IPS-NIHi11 (cell line): ENCODE data around the gene ACTR1A.
"Not testable (repeated sequence)": the region's sequence is repeated elsewhere in the genome, so short reads cannot be mapped to it uniquely, and the experiment has no call there.

Experiments
- DNase-seq: peaks from one replicate; pipeline ENCODE4 v3.0.0; 2012; ENCODE audit warnings: mixed read lengths, low spot score

ACTR1A gene

DNA sequence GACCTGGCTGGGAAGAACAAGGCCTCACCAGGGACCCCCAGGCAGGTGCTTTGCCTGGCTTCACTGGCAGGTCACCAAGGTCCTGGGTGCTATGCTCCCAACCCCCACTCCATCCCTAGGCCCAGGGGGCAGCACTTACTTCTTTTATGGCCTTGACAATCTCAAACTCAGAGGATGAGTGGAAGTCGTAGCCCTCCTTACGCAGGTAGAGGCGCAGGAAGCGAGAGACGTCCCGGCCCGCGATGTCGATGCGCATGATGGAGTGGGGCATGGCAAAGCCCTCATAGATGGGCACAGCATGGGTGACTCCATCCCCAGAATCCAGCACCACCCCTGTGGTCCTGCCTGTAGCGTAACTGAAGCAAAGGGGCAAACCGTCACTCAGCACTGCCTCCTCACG lies 18.5 kb downstream of the ACTR1A start:
- DNase-seq = no peak

GRCh38 chr10:102480396-102480795 lies 22.1 kb downstream of the ACTR1A start:
- no peak for DNase-seq

GRCh38 chr10:102479651-102480050 lies 22.9 kb downstream of the ACTR1A start:
- no peak for DNase-seq

DNA sequence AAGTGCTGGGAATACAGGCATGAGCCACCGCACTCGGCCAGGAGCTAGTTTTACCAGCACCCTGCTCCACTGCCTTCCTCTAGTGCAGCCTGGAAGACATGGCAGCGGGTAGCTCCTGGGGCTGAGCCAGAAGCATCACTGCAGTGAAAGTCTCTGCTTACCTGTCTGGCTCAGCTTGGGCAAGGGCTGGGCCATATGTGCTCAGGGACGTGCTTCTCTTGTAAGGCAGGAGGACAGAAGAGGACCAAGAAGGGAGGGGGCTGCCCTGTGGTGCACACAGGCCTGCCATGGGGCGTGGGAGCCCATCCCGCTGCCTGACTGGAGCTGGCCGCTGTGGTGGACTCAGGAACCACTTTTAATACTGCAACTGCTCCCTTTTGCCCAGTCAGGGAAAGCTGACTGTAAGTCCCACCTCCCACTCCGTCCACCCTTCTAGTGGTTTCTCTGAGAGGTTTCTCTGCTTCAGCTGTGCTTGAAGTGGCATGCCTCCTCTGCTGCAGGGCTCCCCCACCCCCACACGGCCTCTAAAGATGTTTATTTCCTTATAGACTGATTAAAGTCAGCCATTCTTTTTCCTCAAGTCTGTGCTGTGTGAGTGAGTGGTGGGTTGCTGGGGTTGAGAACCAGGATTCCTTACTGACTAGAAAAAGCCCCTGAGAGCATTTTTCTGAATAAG lies 25.9 kb downstream of the ACTR1A start:
- DNase-seq = no peak

DNA sequence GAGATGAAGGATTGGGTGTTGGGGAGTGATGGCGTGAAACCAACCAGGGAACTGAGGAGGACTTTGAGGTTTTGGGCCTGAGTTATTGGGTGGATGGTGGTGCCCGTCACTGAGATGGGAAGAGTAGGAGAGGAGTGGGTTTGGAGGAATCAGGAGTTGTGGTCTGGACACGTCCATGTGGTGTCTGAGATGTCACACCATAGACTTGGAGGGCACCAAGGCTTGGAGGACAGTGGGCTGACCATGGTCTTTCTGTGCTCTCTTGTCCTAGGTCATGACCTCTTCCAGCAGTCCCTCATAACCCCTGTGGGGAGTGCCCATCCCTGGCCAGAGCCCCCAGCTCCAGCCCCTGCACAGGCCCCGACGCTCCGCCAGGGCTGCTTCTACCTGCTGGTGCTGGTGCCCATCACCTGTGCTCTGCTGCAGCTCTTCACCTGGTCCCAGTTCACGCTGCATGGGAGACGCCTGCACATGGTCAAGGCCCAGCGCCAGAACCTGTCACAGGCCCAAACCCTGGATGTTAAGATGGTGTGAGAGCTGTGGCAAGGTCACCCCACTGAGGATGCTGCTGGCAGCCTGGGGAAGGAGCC lies 27.0 kb downstream of the ACTR1A start:
- DNase-seq = no peak

- DNase-seq = no peak
These were observed 28.8 kb downstream of the ACTR1A start for GRCh38 chr10:102473445-102474331.

- DNase-seq = no peak
These were observed 31.6 kb downstream of the ACTR1A start for GRCh38 chr10:102470579-102471546.

- no peak for DNase-seq
These were observed 33.8 kb downstream of the ACTR1A start for GRCh38 chr10:102468683-102469082.

DNA sequence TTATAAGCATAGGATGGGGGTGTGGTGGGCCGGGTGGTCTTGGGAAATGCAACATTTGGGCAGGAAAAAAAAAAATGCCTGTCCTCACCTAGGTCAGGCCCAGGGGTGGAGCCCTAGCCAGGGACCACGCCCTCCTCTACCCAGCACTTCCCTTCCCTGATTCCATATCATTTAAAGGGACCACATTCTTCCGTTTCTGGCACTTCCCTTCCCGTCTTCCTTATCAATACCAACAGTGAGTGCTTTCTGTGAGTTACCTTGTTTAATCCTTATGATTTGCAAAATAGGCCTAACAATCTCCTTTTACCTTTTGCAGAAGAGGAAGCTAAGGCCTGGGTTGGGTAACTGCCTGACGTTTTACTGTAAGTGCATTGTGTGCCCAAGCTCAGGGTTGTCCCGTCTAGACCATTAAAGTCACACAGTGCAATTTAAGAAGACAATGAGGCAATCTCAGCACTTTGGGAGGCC lies 34.5 kb downstream of the ACTR1A start:
- DNase-seq = no peak

DNA sequence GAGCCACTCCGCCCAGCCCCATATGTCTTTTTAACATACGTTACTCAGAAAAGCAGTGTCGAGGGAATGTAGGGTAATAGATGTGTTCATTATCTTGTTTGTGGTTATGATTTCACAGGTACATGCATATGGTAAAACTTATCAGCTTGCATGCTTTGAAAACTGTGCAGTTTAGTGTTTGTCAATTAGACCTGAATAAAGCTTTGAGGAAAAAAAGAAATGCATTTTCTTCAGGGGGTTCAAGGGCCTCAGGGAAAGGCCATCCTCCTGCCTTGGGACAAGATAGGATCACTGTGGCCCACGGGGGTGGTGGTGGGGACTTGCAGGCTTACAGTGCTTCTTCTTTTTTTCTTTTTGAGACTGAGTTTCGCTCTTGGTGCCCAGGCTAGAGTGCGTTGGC lies 35.2 kb downstream of the ACTR1A start:
- no peak for DNase-seq

- DNase-seq = no peak
These were observed 37.0 kb downstream of the ACTR1A start for GRCh38 chr10:102465466-102465865.

DNA sequence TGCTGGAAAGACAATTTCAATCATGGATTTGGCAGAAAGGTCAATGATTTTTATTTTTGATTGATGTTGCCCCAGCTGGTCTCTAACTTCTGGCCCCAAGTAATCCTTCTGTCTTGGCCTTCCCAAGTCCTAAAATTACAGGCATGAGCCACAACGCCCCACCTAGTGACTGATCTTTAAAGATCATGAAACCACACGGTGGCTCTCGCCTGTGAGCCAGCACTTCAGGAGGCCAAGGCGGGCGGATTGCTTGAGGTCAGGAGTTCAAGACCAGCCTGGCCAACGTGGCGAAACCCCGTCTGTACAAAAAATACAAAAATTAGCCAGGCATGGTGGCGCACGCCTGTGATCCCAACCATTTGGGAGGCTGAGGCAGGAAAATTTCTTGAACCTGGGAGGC lies 38.5 kb downstream of the ACTR1A start:
- DNase-seq = no peak

- DNase-seq = no peak
These were observed 39.9 kb downstream of the ACTR1A start for GRCh38 chr10:102462512-102463054.

DNA sequence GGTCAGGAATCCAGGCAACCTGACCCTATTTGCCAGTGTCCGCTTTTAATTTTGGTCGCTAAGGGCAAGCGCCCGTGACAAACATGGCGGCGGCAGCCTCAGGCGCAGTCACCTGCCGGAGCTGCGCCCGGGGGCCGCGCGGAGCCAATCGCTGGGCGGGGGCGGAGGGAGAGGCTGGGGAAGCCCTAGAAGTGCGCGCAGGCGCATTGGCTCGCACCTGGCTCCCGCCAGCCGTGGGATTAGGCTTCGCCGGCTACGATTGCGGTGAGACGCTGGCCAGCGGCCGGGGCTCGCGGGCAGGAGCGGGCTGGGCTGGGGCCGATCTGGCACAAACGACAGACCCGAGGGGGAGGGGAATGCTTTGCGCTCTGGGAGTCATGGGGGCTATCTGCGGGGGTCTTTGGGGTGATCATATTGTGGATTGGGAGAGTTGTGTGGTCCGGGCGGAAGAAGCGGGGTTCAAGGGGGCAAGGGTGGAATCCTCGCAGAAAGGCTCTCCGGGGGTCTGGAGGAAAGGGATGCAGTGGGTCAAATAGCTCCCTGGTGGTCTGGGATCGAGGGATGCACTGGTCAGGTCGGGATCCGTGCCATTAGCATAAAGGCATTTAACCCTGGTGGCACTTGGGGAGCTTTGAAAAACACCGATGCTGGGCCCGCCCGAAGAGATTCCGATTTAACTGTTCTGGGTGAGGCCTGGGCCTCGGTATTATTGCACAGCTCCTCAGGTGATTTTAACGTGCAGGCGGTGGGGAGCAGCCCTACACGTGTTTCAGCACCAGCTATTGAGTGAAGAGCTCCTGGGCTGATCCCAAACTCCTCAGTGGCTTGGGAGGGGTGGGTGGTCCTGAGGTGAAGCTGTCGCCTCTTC lies 41.1 kb downstream of the ACTR1A start:
- DNase-seq = peak; percentile 100

DNA sequence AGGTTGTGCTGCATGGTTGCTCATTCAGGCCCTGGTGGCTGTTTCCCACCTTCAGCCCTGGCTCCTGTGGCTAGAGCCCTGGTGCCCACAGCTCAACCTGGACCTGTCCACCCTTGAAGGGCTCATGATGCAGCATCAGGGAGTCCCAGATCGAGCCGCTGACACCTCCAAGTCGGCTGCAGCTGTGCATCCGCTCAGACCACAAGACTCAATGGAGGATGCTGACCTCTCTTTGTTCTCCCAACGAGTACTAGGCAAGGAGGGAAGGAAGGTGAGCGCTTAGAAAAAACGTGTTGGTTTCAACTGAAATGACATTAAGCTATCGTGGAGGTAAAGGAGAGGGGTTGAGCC lies 41.7 kb downstream of the ACTR1A start:
- DNase-seq = no peak

GRCh38 chr10:102458656-102459055 lies 43.9 kb downstream of the ACTR1A start:
- no peak for DNase-seq

DNA sequence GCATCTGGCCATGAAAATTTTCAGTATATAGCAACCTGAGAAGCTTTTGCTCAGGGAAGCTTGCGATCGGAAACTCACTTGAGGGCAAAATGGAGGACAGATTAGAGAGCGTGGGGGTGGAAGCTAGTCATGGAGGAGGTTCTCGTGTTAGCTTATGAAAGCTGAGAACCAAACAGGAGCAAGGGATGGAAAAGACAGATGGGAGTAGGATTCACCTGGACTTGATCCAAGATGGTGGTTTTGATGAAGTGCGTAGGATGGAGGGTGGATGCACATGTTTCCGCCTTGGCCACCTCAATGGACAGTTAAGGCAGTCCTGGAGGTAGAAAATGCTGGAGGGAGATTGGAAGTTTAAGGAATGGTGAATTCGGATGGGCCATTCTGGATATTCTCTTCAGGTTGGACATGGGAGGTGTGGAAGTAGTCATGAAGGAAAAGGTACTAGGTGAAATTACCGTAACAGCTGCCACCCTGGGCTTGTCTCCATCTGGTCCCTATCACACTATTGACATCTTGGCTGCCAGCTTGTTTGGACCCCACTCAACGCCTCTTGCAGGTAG lies 44.8 kb downstream of the ACTR1A start:
- DNase-seq = no peak

DNA sequence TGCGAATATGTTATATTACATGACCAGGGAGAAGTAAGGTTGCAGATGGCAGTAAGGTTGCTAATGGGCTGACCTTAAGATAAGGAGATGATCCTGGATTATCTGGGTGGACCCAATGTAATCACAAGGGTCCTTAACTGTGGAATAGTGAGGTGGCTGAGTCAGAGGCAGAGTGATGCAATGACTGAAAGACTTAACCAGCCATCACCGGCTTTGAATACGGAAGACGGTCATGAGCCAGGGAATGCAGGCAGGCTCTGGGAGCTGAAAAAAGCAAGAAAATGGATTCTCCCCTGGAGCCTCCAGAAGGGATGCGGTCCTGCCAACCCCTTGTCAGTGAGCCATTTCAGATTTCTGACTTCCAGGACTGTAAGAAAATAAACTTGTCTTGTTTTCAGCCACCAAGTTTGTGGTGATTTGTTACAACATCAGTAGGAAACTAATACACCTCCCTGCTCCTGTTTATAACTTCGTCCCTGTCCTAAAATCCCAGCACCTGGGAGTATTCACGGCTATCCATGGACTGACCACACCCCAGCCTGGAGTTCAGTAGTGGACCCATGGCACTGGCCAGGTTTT lies 46.5 kb downstream of the ACTR1A start:
- DNase-seq = no peak

GRCh38 chr10:102454662-102455487 lies 47.6 kb downstream of the ACTR1A start:
- not testable (repeated sequence) for DNase-seq
